WTC11 (cell line): ENCODE results near the gene TNK1. TPM values are rescaled to one million over a fixed set of nuclear protein-coding genes. Genes with fewer than 3 reads are reported as not detected.
A peak's percentile ranks its signal among the peaks of the same experiment; 100 is the strongest.

Experiments used
- ATAC-seq: fragments of 200-7000 bp; cut with Tn5 transposase; 2 replicates; pipeline ENCODE4 v1.10.0; 2021; ENCODE audit warnings: mild to moderate bottlenecking, moderate library complexity
- CTCF ChIA-PET: fragments of 300-600 bp; sonication (Branson Sonifier 250); formaldehyde crosslinking; loops from one replicate; lab custom pipeline; 2021; ENCODE audit warnings: antibody characterized with exemption; lab: Charles Lee
- POLR2A ChIA-PET: fragments of 350-600 bp; sonication (Branson Sonifier 250); formaldehyde crosslinking; loops from one replicate; lab custom pipeline; 2021; ENCODE audit warnings: antibody characterized with exemption; lab: Charles Lee
- DNase-seq: peaks from one replicate; pipeline ENCODE4 v3.0.0; 2021; ENCODE audit warnings: low spot score
- H3K27ac Mint-ChIP-seq: 2 replicates; pipeline ENCODE4 v1.8.0; 2021; ENCODE audit warnings: mixed read lengths
- H3K27me3 Mint-ChIP-seq: 2 replicates; pipeline ENCODE4 v1.8.0; 2021; ENCODE audit warnings: low read depth, mild to moderate bottlenecking, moderate library complexity, mixed read lengths
- H3K36me3 Mint-ChIP-seq: 2 replicates; pipeline ENCODE4 v1.8.0; 2021; ENCODE audit warnings: mixed read lengths
- H3K4me1 Mint-ChIP-seq: 2 replicates; pipeline ENCODE4 v1.8.0; 2022; ENCODE audit warnings: mixed read lengths
- H3K4me3 Mint-ChIP-seq: 2 replicates; pipeline ENCODE4 v1.8.0; 2021; ENCODE audit warnings: mild to moderate bottlenecking, moderate library complexity, mixed read lengths
- H3K9me3 Mint-ChIP-seq: 2 replicates; pipeline ENCODE4 v1.8.0; 2021; ENCODE audit warnings: mixed read lengths
- ATF1 ChIP-seq: sonication (generic); formaldehyde crosslinking; IDR thresholded peaks from 2 replicates; pipeline ENCODE4 v1.8.1; 2023; ENCODE audit warnings: mild to moderate bottlenecking, moderate library complexity, missing genetic modification reagents
- ESRRA ChIP-seq: sonication (generic); formaldehyde crosslinking; IDR thresholded peaks from 2 replicates; pipeline ENCODE4 v1.8.1; 2022; ENCODE audit warnings: mild to moderate bottlenecking, missing genetic modification reagents, borderline replicate concordance
- ETV6 ChIP-seq: sonication (generic); formaldehyde crosslinking; IDR thresholded peaks from 2 replicates; pipeline ENCODE4 v1.8.1; 2022; ENCODE audit warnings: mild to moderate bottlenecking, missing genetic modification reagents
- FOXP1 ChIP-seq: sonication (generic); formaldehyde crosslinking; IDR thresholded peaks from 2 replicates; pipeline ENCODE4 v1.8.0; 2022; ENCODE audit warnings: missing genetic modification reagents, mild to moderate bottlenecking, moderate library complexity, borderline replicate concordance
- JUN ChIP-seq: sonication (generic); formaldehyde crosslinking; IDR thresholded peaks from 2 replicates; pipeline ENCODE4 v1.8.0; 2023; ENCODE audit warnings: mild to moderate bottlenecking, missing genetic modification reagents
- KAT7 ChIP-seq: sonication (generic); formaldehyde crosslinking; IDR thresholded peaks from 2 replicates; pipeline ENCODE4 v1.8.1; 2023; ENCODE audit warnings: missing genetic modification reagents, mild to moderate bottlenecking, borderline replicate concordance
- MYBL2 ChIP-seq: sonication (generic); formaldehyde crosslinking; IDR thresholded peaks from 2 replicates; pipeline ENCODE4 v1.8.1; 2023; ENCODE audit warnings: mild to moderate bottlenecking, moderate library complexity, missing genetic modification reagents
- NFATC4 ChIP-seq: fragments of 250-450 bp; sonication (Bioruptor Pico); IDR thresholded peaks from 2 replicates; pipeline ENCODE4 v1.9.0; 2021; ENCODE audit warnings: mild to moderate bottlenecking
- SMAD3 ChIP-seq: sonication (generic); formaldehyde crosslinking; IDR thresholded peaks from 2 replicates; pipeline ENCODE4 v1.8.0; 2022; ENCODE audit warnings: missing genetic modification reagents, mild to moderate bottlenecking, borderline replicate concordance
- SP1 ChIP-seq: sonication (generic); formaldehyde crosslinking; conservative IDR thresholded peaks from 2 replicates; pipeline ENCODE4 v1.8.1; 2022; ENCODE audit warnings: missing genetic modification reagents
- TCF7 ChIP-seq: sonication (generic); formaldehyde crosslinking; IDR thresholded peaks from 2 replicates; pipeline ENCODE4 v1.8.0; 2022; ENCODE audit warnings: mild to moderate bottlenecking, low read depth, missing genetic modification reagents, moderate library complexity
- ZNF263 ChIP-seq: sonication (generic); formaldehyde crosslinking; IDR thresholded peaks from 2 replicates; pipeline ENCODE4 v1.8.1; 2022; ENCODE audit warnings: low read depth, mild to moderate bottlenecking, moderate library complexity, missing genetic modification reagents
- total RNA-seq: library from RNA; stranded (reverse); gene quantifications from 3 replicates; pipeline ENCODE4 v1.2.3, GENCODE V29; 2021
- TF ChIP-seq, protein P1 (sequence below): sonication (generic); formaldehyde crosslinking; IDR thresholded peaks from 2 replicates; pipeline ENCODE4 v1.8.1; 2023; ENCODE audit warnings: mild to moderate bottlenecking, moderate library complexity, missing genetic modification reagents
- TF ChIP-seq, protein P2 (sequence below): sonication (generic); formaldehyde crosslinking; IDR thresholded peaks from 2 replicates; pipeline ENCODE4 v1.8.1; 2022; ENCODE audit warnings: mild to moderate bottlenecking, moderate library complexity, missing genetic modification reagents
- TF ChIP-seq, protein P3 (sequence below): sonication (generic); formaldehyde crosslinking; IDR thresholded peaks from 2 replicates; pipeline ENCODE4 v1.8.1; 2023; ENCODE audit warnings: mild to moderate bottlenecking, missing genetic modification reagents
- TF ChIP-seq, protein P4 (sequence below): sonication (generic); formaldehyde crosslinking; conservative IDR thresholded peaks from 2 replicates; pipeline ENCODE4 v1.8.1; 2023; ENCODE audit warnings: mild to moderate bottlenecking, low read depth, missing genetic modification reagents, moderate library complexity
- TF ChIP-seq, protein P5 (sequence below): sonication (generic); formaldehyde crosslinking; IDR thresholded peaks from 2 replicates; pipeline ENCODE4 v1.8.0; 2023; ENCODE audit warnings: missing genetic modification reagents, mild to moderate bottlenecking, borderline replicate concordance

Gene TNK1
- total RNA-seq, 1 experiment from 2014 or later = 9.3 TPM

DNA sequence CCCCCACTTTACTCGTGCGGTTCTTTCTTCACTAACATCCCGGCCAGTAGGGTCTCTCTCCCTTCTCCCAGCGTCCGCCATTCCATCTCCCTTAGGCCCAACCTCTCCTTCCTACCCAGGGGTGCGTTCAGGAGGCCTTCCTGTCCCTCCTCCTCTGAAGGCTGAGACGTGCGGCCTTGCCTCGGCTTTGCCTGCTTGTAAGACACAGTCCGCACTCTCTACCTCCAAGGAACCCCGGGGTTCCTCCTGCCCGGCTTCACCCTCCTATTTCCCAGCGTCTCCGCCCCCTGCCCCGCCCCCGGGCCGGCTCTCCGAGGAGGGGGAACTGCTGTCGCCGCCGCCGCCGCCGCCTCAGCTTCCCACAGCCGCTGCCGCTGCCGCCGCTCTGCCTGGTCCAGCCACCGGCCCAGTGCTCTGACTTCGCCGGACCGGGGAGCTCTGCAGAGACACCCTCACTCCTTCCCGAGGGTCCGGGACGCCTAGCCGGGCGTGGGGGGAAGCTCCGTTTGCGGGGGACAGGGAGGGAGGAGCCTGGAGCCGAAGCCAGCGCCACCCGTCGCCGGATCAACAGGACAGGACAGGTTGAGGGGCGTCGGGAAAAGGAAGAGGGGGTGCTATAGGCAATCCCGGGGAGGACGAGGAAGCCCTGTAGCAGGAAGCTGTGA is 57.2 kb downstream of the TNK1 start:
- Mint-ChIP-seq H3K9me3 (no peaks in the 10 kb centered on the region), H3K27ac (peak overlapping the region; percentile 95), H3K36me3 (no peaks in the 10 kb centered on the region), H3K4me3 (peak overlapping the region; percentile 90), H3K27me3 (peaks cover 22% of the 10 kb centered on the region), H3K4me1 (peaks cover 30% of the 10 kb centered on the region)
- CTCF ChIA-PET = interaction anchor here (0.6 to 4.7 kb wide), 15 partner anchors 8 to 152 kb away, joined by 3 to 69 read pairs (median 10); partner anchors contain the start of genes ACAP1, KCTD11, NEURL4 and PLSCR3
- DNase-seq (peak; percentile 89), ATAC-seq (peak; percentile 1)
- TF ChIP-seq, protein P1, sequence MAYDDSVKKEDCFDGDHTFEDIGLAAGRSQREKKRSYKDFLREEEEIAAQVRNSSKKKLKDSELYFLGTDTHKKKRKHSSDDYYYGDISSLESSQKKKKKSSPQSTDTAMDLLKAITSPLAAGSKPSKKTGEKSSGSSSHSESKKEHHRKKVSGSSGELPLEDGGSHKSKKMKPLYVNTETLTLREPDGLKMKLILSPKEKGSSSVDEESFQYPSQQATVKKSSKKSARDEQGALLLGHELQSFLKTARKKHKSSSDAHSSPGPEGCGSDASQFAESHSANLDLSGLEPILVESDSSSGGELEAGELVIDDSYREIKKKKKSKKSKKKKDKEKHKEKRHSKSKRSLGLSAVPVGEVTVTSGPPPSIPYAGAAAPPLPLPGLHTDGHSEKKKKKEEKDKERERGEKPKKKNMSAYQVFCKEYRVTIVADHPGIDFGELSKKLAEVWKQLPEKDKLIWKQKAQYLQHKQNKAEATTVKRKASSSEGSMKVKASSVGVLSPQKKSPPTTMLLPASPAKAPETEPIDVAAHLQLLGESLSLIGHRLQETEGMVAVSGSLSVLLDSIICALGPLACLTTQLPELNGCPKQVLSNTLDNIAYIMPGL (CRISPR knock-in tag) = 0 out of 2 replicates have a peak, but pooled peaks have one; percentile 42
- no peak for TF ChIP-seq TCF7 (CRISPR knock-in tag)
- TF ChIP-seq, protein P2, sequence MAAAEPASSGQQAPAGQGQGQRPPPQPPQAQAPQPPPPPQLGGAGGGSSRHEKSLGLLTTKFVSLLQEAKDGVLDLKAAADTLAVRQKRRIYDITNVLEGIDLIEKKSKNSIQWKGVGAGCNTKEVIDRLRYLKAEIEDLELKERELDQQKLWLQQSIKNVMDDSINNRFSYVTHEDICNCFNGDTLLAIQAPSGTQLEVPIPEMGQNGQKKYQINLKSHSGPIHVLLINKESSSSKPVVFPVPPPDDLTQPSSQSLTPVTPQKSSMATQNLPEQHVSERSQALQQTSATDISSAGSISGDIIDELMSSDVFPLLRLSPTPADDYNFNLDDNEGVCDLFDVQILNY (CRISPR knock-in tag) = peak; percentile 81
- peak; percentile 57; the same call in 1 of the 2 replicates for TF ChIP-seq KAT7 (CRISPR knock-in tag)
- TF ChIP-seq, protein P3, sequence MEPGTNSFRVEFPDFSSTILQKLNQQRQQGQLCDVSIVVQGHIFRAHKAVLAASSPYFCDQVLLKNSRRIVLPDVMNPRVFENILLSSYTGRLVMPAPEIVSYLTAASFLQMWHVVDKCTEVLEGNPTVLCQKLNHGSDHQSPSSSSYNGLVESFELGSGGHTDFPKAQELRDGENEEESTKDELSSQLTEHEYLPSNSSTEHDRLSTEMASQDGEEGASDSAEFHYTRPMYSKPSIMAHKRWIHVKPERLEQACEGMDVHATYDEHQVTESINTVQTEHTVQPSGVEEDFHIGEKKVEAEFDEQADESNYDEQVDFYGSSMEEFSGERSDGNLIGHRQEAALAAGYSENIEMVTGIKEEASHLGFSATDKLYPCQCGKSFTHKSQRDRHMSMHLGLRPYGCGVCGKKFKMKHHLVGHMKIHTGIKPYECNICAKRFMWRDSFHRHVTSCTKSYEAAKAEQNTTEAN (CRISPR knock-in tag) = peak; percentile 12; the same call in 1 of the 2 replicates
- TF ChIP-seq, protein P4, sequence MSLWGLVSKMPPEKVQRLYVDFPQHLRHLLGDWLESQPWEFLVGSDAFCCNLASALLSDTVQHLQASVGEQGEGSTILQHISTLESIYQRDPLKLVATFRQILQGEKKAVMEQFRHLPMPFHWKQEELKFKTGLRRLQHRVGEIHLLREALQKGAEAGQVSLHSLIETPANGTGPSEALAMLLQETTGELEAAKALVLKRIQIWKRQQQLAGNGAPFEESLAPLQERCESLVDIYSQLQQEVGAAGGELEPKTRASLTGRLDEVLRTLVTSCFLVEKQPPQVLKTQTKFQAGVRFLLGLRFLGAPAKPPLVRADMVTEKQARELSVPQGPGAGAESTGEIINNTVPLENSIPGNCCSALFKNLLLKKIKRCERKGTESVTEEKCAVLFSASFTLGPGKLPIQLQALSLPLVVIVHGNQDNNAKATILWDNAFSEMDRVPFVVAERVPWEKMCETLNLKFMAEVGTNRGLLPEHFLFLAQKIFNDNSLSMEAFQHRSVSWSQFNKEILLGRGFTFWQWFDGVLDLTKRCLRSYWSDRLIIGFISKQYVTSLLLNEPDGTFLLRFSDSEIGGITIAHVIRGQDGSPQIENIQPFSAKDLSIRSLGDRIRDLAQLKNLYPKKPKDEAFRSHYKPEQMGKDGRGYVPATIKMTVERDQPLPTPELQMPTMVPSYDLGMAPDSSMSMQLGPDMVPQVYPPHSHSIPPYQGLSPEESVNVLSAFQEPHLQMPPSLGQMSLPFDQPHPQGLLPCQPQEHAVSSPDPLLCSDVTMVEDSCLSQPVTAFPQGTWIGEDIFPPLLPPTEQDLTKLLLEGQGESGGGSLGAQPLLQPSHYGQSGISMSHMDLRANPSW (CRISPR knock-in tag) = no peak
- peak; percentile 66; the same call in 1 of the 2 replicates for TF ChIP-seq SP1 (CRISPR knock-in tag)
- TF ChIP-seq JUN (CRISPR knock-in tag) = no peak
- TF ChIP-seq FOXP1 = peak; percentile 65; the same call in 1 of the 2 replicates
- TF ChIP-seq NFATC4 (CRISPR knock-in tag) = no peak
- TF ChIP-seq, protein P5, sequence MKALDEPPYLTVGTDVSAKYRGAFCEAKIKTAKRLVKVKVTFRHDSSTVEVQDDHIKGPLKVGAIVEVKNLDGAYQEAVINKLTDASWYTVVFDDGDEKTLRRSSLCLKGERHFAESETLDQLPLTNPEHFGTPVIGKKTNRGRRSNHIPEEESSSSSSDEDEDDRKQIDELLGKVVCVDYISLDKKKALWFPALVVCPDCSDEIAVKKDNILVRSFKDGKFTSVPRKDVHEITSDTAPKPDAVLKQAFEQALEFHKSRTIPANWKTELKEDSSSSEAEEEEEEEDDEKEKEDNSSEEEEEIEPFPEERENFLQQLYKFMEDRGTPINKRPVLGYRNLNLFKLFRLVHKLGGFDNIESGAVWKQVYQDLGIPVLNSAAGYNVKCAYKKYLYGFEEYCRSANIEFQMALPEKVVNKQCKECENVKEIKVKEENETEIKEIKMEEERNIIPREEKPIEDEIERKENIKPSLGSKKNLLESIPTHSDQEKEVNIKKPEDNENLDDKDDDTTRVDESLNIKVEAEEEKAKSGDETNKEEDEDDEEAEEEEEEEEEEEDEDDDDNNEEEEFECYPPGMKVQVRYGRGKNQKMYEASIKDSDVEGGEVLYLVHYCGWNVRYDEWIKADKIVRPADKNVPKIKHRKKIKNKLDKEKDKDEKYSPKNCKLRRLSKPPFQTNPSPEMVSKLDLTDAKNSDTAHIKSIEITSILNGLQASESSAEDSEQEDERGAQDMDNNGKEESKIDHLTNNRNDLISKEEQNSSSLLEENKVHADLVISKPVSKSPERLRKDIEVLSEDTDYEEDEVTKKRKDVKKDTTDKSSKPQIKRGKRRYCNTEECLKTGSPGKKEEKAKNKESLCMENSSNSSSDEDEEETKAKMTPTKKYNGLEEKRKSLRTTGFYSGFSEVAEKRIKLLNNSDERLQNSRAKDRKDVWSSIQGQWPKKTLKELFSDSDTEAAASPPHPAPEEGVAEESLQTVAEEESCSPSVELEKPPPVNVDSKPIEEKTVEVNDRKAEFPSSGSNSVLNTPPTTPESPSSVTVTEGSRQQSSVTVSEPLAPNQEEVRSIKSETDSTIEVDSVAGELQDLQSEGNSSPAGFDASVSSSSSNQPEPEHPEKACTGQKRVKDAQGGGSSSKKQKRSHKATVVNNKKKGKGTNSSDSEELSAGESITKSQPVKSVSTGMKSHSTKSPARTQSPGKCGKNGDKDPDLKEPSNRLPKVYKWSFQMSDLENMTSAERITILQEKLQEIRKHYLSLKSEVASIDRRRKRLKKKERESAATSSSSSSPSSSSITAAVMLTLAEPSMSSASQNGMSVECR (CRISPR knock-in tag) = 0 out of 2 replicates have a peak, but pooled peaks have one; percentile 21
- no peak for TF ChIP-seq ZNF263 (CRISPR knock-in tag)
- TF ChIP-seq MYBL2 (CRISPR knock-in tag) = no peak
- TF ChIP-seq SMAD3 (CRISPR knock-in tag) = no peak
- TF ChIP-seq ETV6 (CRISPR knock-in tag) = peak; percentile 35; the same call in 1 of the 2 replicates
- 0 out of 2 replicates have a peak, but pooled peaks have one; percentile 38 for TF ChIP-seq ATF1
- peak; percentile 54; the same call in 1 of the 2 replicates for TF ChIP-seq ESRRA (CRISPR knock-in tag)
- POLR2A ChIA-PET = interaction anchor here (0.9 to 4.0 kb wide), 6 partner anchors 34 to 123 kb away, joined by 3 to 38 read pairs (median 3); partner anchors contain the start of genes POLR2A, SLC35G6, TMEM256 and ZBTB4
